NCI-H446 treated with DMSO at 0.1 percent for 48 hours (cell line): ENCODE data around the gene MYL2.
"Not testable (repeated sequence)": the region's sequence is repeated elsewhere in the genome, so short reads cannot be mapped to it uniquely, and the experiment has no call there.

ENCODE experiments used
- DNase-seq: peaks from one replicate; lab custom pipeline; 2025; lab: John Stamatoyannopoulos, UW

Gene MYL2, protein sequence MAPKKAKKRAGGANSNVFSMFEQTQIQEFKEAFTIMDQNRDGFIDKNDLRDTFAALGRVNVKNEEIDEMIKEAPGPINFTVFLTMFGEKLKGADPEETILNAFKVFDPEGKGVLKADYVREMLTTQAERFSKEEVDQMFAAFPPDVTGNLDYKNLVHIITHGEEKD

DNA sequence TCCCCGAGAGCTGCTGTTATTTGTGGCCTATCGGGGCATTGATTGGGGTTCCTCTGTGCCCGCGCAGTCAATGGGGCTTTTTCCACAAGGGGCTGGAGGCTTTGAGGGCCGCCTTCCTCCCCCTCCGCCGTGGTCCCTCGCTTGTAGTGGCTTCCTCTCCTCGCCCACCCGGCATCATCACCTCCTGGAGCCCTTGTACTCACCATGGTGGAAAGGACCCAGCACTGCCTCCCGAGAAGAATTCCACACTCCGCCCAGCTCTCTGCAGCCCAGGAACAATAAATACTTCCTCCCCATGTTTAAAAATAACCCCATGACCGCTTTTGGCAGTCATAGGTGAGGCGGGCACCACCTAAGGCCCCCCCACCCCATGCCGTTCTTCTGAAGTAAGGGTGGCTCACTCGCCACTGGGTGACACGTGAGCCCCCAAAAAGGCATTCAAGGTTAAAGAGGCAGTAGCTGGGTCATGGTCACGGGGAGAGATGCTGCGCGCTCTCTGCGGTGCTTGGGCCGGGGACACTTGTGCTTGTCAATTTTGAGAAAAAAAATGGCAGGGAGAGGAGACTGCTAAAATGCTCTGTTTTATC is at the start of gene MYL2:
MYL2 (minus strand) TSS at position 256 of the 587 bp plus-strand sequence; CDS start at position 206, 50 bp downstream.
- no peak for DNase-seq

DNA sequence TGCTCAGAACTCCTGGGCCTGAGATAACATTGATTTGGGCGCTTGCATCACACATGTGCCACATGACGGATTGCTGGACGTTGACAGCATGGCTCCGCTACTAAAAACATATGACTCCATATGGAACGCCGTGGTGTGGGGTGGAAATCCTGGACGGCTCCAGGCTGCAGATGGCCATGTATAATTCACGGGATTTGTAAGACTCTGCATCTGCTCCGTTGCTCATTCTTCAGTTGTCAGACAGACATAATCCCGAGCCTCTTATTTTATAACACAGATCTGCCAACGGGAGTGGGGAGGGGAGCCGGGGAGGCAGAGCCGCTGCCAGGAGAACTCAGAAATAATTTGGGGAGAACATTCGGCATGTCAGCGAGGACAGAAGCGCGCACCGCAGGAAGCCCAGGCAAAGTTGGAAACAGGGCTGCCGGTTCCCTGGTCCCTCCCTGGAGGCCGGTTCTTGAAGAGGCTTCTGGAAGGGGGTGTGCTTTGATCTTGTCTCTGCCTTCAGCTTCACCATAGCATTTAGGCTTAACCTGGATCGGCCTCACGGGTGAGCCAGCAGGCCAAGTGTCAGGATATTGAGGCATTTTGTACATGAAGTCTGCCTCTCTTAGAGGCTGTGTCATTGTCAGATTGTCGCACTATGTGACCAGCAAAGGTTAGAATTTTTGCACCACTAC is 45.8 kb upstream of the MYL2 start:
- DNase-seq, result peak; percentile 58

DNA sequence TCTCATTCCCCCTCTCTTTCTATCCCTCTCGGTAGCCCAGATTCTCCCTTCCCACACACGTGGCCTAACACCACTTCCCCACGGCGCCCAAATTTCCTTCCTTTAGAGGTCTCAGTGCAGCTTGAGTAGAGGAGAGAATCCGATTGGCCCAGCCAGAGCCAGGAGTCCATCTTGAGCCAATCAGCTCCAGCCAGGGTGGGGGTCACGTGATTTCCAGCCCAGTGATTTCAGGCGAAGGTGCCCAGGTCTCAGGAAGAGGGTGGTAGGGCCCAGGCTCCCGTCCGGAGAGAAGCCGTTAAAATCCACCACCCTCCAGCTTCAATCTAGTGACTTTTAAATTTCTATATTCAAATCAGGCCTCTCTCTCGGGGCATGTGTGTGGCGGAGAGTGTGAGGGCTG is 45.2 kb upstream of the MYL2 start:
- no peak for DNase-seq

DNA sequence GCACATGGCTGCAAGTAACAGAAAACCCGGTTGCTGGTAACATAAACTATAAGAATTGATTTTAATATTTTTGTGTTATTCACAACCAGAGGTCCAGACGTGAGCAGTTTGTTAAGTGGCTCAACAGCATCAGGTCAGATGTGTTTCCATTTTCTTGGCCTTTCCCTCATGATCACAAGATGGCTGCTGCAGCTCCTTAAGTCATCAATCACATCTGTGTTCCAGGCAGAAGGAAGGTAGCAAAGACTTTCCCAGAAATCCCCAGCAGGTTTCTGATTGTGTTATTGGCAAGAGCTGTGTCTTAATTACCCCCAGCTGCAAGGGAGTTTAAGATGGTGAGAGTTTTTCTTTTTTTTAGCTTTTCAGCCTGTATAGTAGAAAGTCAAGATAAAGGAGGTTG is 40.4 kb upstream of the MYL2 start:
- DNase-seq, result no peak

GRCh38 chr12:110957652-110958051 is 37.3 kb upstream of the MYL2 start:
- DNase-seq, result no peak

DNA sequence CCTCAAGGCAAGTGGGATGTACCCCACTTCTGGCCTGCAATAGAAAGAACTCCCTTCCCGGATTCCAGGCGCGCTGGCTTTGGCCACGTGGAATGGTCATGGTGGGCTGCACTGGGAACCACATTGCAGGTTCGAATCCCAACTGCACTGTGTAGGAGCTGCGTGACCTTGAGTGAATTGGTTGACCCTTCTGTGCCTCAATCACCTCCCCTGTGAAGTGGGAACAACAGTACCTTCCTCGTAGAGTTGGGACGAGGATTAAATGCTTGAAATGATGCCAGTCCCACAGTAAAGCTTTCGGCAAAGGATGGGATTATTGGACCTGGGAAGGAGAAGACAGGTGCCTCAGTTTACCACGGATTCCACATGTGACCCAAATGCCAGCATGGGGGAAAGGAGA is 36.8 kb upstream of the MYL2 start:
- no peak for DNase-seq

DNA sequence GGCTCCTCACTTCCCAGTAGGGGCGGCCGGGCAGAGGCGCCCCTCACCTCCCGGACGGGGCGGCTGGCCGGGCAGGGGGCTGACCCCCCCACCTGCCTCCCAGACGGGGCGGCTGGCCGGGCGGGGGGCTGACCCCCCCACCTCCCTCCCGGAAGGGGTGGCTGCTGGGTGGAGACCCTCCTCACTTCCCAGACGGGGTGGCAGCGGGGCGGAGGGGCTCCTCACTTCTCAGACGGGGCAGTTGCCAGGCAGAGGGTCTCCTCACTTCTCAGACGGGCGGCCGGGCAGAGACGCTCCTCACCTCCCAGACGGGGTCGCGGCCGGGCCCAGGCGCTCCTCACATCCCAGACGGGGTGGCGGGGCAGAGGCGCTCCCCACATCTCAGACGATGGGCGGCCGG is 30.5 kb upstream of the MYL2 start:
- not testable (repeated sequence) for DNase-seq

- DNase-seq, result not testable (repeated sequence)
Observed at GRCh38 chr12:110950466-110950865, 30.1 kb upstream of the MYL2 start.

DNA sequence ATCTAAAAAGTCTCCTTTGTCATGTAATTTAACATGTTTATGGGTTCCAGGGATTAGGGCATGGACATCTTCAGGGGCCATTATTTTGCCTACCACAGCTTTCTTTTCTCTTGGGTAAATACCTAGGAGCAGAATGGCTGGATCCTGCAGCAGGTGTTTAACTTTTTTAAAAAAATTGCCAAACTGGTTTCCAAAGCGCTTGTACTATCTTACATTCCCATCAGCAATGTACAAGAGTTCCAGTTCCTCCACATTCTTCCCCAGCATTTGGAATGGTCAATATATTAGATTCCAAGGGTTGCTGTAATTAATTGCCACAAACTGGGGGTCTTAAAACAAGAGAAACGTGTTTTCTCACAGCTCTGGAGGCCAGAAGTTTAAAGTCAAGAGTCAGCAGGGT is 27.7 kb upstream of the MYL2 start:
- no peak for DNase-seq

- no peak for DNase-seq
Observed at GRCh38 chr12:110943373-110943772, 23.0 kb upstream of the MYL2 start.

DNA sequence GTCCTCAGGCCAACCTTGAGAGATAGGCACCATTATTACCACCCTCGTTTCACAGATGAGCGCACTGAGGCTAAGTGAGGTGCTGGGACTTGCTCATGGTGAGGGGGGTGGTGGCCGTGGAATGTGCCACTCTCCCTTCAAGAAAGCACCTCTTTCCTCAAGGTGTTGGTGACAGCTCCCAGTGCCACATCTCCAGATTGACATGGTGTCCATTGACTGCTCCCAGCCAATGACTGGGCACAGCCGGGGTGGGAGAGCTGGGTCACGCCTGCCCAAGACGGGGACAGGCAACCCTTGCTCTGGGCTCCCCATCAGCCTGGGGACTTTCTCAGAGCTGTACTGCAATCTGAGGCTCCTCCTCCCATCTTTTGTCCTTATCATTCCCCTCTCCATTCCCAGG is 21.0 kb upstream of the MYL2 start:
- no peak for DNase-seq

GRCh38 chr12:110940933-110941332 is 20.6 kb upstream of the MYL2 start:
- no peak for DNase-seq

DNA sequence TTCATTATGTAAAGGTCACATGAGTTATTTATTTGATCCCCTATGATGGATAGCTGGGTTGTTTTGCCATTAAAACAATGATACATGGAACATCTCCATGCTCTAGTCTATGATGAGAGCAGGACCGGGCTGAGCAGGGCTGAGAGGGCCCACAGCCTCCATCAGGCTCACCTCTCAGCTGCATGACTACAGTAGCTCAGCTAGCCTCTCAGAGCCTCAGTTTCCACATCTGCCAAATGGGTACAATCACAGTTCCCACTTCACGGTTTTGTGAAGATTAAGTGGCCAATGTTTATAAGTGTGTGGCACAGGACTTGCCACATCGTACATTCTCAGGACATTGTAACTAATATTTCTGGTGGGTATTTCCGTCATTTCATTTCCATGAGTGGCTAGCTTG is 19.9 kb upstream of the MYL2 start:
- DNase-seq, result no peak

GRCh38 chr12:110937104-110937641 is 16.8 kb upstream of the MYL2 start:
- DNase-seq, result peak; percentile 2

GRCh38 chr12:110936367-110937103 is 16.2 kb upstream of the MYL2 start:
- DNase-seq, result no peak

DNA sequence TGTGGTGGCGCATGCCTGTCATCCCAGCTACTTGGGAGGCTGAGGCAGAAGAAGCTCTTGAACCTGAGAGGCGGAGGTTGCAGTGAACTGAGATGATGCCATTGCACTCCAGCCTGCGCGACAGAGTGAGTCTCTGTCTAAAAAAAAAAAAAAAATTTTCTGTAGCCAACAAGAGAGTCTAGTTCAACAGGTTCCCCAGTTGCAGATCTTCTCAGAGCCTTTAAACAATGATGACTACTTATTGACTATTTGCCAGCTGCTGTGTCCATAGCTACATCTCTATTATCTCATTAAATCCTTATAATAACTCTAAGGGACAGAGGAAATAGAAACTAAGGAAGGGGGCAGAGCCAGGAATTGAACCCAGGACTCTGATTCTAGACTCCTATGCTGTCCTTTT is 15.2 kb upstream of the MYL2 start:
- no peak for DNase-seq

DNA sequence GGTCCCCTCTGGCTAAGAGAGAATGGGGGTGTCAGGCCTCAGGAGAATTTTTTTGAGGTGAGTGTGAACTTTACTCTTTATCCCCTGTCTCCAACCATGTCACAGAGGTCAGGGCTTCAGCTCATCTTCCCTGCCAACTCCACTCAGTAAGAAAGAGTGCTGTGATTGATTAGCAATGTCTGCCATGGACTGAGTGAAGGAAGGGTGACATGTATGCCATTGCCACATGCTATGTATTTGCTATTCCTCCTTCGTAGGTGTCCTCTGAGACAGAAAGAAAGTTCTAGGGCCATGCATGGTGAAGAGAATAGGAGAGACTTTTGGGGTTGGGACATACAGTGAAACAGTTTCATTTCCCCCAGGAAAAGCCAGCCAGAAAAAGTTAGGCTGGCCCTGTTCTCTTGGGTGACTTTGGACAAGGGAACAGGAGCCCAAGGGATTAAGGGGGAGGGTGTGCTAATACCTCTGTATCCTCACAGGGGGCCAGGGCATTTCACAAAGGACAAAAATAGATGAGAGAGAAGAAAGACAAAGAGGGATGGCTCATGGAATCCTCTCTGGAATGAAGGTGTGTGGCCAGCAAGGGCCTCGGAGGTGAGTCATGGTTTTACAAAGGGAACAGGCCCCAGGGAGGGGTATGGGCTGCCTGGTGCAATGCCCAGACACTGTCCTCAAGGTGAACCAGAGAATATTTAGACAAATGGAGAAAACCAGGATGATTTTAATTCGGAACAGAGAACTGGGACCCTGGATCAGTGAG is 13.9 kb upstream of the MYL2 start:
- no peak for DNase-seq

DNA sequence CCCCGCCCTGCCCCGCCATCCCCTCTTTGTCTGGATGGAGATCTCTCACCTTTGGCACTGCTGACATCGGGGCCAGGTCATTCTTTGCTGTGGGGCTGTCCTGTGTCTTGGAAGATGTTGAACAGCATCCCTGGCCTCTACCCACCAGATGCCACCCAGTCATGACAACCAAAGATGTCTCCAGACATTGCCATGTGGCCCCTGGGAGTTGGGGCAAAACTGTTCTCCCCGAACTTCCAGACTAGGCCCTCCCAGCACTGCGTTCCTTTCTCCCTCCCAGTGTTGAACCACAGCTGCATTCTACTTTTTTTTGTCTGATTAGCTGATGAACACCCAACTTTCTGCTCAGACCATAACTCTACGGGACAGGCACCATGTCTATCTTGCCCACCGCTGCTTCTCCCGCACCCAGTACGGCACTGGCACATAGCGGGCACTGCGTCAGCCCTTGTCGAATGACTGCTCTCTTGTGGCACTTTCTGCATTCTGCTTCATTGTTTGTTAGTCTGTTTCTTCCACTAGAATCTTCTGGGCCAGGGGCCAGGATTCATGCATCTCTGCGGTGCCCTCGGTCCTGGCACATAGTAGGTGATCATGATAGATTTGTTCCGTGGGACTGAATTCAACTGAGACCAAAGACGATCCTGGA is 13.1 kb upstream of the MYL2 start:
- no peak for DNase-seq

GRCh38 chr12:110932046-110932445 is 11.7 kb upstream of the MYL2 start:
- DNase-seq, result no peak

- DNase-seq, result no peak
Observed at GRCh38 chr12:110931315-110931728, 10.9 kb upstream of the MYL2 start.
